Panc1 (cell line): Measurements from ENCODE around the gene PPM1G. TPM values are rescaled to one million over a fixed set of nuclear protein-coding genes. Genes with fewer than 3 reads are reported as not detected.

Experiments used
- ATAC-seq: fragments of 200-7000 bp; cut with Tn5 transposase; 2 replicates; pipeline ENCODE4 v1.9.1; 2020; ENCODE audit warnings: mild to moderate bottlenecking, moderate library complexity
- BruUV-seq: library from RNA; stranded (reverse); fragments of 400-500 nt; replicated peaks from 2 replicates; lab custom pipeline; 2021; lab: Mats Ljungman, UMichigan
- CTCF ChIA-PET: fragments of 300-600 bp; sonication (Branson Sonifier 250); formaldehyde crosslinking; loops from one replicate; lab custom pipeline; 2022; ENCODE audit warnings: antibody characterized with exemption; lab: Charles Lee
- POLR2A ChIA-PET: fragments of 300-600 bp; sonication (Branson Sonifier 250); formaldehyde crosslinking; loops from one replicate; lab custom pipeline; 2022; ENCODE audit warnings: antibody characterized with exemption; lab: Charles Lee
- DNase-seq: peaks from one replicate; pipeline ENCODE4 v3.0.0-alpha.2; 2010; ENCODE audit warnings: low read depth, low spot score
- H3K27ac ChIP-seq: 2 replicates; pipeline ENCODE4 v1.5.1; 2011; ENCODE audit warnings: mild to moderate bottlenecking, low read length, inconsistent platforms
- H3K27me3 ChIP-seq: fragments of 200-500 bp; sonication (Bioruptor generic); 2 replicates; pipeline ENCODE4 v1.6.0; 2014; ENCODE audit warnings: low read length, inconsistent platforms; ENCODE audit not compliant: control insufficient read depth, insufficient read depth
- H3K36me3 ChIP-seq: fragments of 200-500 bp; sonication (Bioruptor generic); 2 replicates; pipeline ENCODE4 v1.5.1; 2014; ENCODE audit warnings: inconsistent platforms, mild to moderate bottlenecking, low read length, moderate library complexity; ENCODE audit not compliant: control insufficient read depth, insufficient read depth
- H3K4me1 ChIP-seq: 2 replicates; pipeline ENCODE4 v1.5.1; 2011; ENCODE audit warnings: inconsistent platforms, mild to moderate bottlenecking, low read length, moderate library complexity; ENCODE audit not compliant: control insufficient read depth, insufficient read depth
- H3K4me3 ChIP-seq, 2 experiments: 2 replicates each; pipeline ENCODE4 v1.5.1; 2011 to 2012; ENCODE audit warnings: low read depth in 2 of 2, low read length in 2 of 2, mild to moderate bottlenecking in 2 of 2, inconsistent platforms in 1 of 2, moderate library complexity in 1 of 2
- H3K9me3 ChIP-seq: fragments of 200-500 bp; sonication (Bioruptor generic); 2 replicates; pipeline ENCODE4 v1.5.1; 2014; ENCODE audit warnings: low read depth, mild to moderate bottlenecking, inconsistent platforms, low read length, moderate library complexity; ENCODE audit not compliant: control insufficient read depth, insufficient read depth
- CTCF ChIP-seq: fragments of 450-650 bp; IDR thresholded peaks from 2 replicates; pipeline ENCODE4 v1.5.1; 2017; ENCODE audit warnings: mild to moderate bottlenecking
- POLR2AphosphoS5 ChIP-seq: IDR thresholded peaks from 2 replicates; pipeline ENCODE4 v1.6.1; 2012; ENCODE audit warnings: mild to moderate bottlenecking, low read depth, low read length, moderate library complexity
- REST ChIP-seq, 2 experiments: IDR thresholded peaks; 2 replicates each; pipeline ENCODE4 v1.6.1; 2011 to 2012; ENCODE audit warnings: low read depth in 2 of 2, control low read depth in 1 of 2, low read length in 1 of 2, mild to moderate bottlenecking in 1 of 2, moderate library complexity in 1 of 2; ENCODE audit not compliant: insufficient read depth in 1 of 2
- SIN3A ChIP-seq: IDR thresholded peaks from 2 replicates; pipeline ENCODE4 v1.6.1; 2012; ENCODE audit warnings: low read depth, mild to moderate bottlenecking, low read length, moderate library complexity, borderline replicate concordance; ENCODE audit not compliant: insufficient read depth
- TCF7L2 ChIP-seq: IDR thresholded peaks from 2 replicates; pipeline ENCODE4 v1.6.1; 2011; ENCODE audit warnings: mild to moderate bottlenecking, low read depth, low read length, inconsistent platforms
- in situ Hi-C: cut with HindIII; loops from 2 replicates; pipeline ENCODE4 v1.10.0; 2016; ENCODE audit warnings: low sequenced_read_pairs, low pct_unique_long_range_greater_than_20kb
- intact Hi-C: fragments of 100-400 bp; cut with micrococcal nuclease; formaldehyde crosslinking; loops from one replicate; pipeline ENCODE4 v1.10.0; 2022; ENCODE audit not compliant: unreplicated experiment
- total RNA-seq: library from RNA; stranded (reverse); gene quantifications from one replicate; pipeline ENCODE4 v1.2.1, GENCODE V29; 2021; ENCODE audit not compliant: unreplicated experiment

PPM1G gene
- total RNA-seq, 1 experiment from 2014 or later = 115 TPM

DNA sequence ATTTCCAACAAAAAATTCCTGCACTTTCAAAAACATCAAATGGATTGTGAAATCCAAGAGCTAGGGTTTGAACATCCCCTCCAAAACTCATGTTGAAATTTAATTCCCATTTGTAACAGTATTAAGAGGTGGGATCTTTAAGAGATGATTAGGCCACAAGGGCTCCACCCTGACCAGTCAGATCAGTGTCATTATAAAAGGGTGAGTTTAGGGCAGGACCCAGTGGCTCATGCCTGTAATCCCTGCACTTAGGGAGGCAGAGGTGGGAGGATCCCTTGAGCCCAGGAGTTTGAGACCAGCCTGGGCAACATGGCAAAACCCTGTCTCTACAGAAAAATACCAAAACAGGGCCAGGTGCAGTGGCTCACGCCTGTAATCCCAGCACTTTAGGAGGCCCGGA, 61.8 kb downstream of the PPM1G start:
- intact Hi-C loops (no loop called here), in situ Hi-C loops (no loop called here)
- no TSS peak for BruUV-seq
- CTCF ChIA-PET = no interaction called here
- POLR2A ChIA-PET = no interaction called here
- Histone ChIP-seq H3K36me3 (0 out of 2 replicates have a peak, but pooled peaks cover 3% of the 10 kb centered on the region), H3K27ac (no peak overlapping the region), H3K27me3 (no peaks in the 10 kb centered on the region), H3K4me3 (no peak overlapping the region), H3K9me3 (no peaks in the 10 kb centered on the region), H3K4me1 (peaks cover 8% of the 10 kb centered on the region)
- ATAC-seq (no peak), DNase-seq (no peak)
- no peak for TF ChIP-seq POLR2AphosphoS5
- no peak for TF ChIP-seq TCF7L2
- no peak for TF ChIP-seq CTCF
- TF ChIP-seq REST (IDR thresholded peaks at IDR 0.05; ENCODE audit: insufficient read depth in 1 of 2, low read depth in 2 of 2, low read length in 1 of 2) = no peak
- no peak for TF ChIP-seq SIN3A

- ATAC-seq = no peak
- Histone ChIP-seq H3K27ac (no peak overlapping the region), H3K9me3 (no peaks in the 10 kb centered on the region), H3K4me1 (no peaks in the 10 kb centered on the region), H3K27me3 (no peaks in the 10 kb centered on the region), H3K4me3 (no peak overlapping the region), H3K36me3 (peaks cover 6% of the 10 kb centered on the region)
- ChIA-PET POLR2A (interaction anchor here (0.6 kb wide), 1 partner anchor 13 kb away, joined by 3 read pairs; no protein-coding TSS in a partner anchor), CTCF (no interaction called here)
- no TSS peak for BruUV-seq
- in situ Hi-C loops (no loop called here), intact Hi-C loops (no loop called here)
- no peak for DNase-seq
- no peak for TF ChIP-seq POLR2AphosphoS5
- no peak for TF ChIP-seq CTCF
- no peak for TF ChIP-seq TCF7L2
- TF ChIP-seq SIN3A = no peak
- TF ChIP-seq REST (IDR thresholded peaks at IDR 0.05; ENCODE audit: insufficient read depth in 1 of 2, low read depth in 2 of 2, low read length in 1 of 2) = no peak
These were observed 73.2 kb downstream of the PPM1G start for GRCh38 chr2:27336173-27336572.
